ENCODE data around the gene ADGRG6.
"Not testable (repeated sequence)": the region's sequence is repeated elsewhere in the genome, so short reads cannot be mapped to it uniquely, and the experiment has no call there.

Gene ADGRG6

DNA sequence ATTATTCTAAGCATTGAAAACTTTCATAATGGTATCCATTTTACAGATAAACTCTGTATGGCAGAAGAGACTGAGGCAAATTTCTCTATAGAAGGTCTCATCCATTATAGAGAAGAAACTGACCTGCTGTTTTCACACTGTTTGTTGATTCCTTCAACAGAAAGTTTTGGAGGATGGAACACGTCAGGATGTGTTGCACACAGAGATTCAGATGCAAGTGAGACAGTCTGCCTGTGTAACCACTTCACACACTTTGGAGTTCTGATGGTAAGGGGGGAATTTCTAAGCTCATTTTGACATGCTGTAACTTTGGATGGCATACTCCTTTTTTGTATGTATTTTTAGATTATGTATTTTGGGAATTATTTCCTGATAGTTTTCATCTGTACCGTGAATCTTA, 109.3 kb downstream of the ADGRG6 start:
- no peak for DNase-seq (ENCODE audit: low spot score)

DNA sequence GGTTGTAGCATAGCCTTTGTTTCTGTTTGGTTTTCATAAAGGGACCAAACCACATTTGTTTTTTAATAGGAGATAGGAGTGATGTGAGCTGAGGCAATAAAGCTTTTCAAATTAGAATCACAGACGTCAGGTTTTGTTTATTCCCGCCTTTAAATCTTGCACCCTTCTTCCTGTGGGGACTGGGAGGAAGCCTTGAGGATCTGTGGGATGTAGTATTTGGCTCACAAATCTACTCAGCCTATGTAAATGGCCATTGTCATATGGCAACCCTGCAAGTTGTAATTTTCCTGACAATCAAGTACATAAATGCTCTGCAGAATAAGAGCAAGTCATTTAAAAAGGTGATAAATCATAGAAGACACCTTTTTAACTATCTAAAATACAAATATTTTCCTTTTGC, 110.4 kb downstream of the ADGRG6 start:
- DNase-seq (ENCODE audit: low spot score) = no peak

DNA sequence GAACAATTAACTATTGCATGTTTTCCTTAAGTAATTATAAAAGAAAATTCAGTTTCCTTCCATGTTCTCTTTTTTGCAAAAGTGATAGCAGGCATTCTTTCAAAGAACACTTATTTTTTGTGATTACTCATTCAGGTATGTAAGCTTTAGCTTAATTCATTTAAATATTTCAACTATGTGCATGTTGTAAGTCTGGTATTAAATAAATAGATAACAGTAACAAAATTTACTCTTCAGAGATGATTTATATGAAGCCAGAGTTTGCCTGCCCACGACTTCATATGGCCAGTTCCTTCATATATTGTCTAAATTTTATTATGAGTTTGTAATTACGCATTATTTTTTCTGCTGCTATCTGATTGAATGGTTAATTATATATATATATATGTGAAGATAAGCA, 110.9 kb downstream of the ADGRG6 start:
- DNase-seq (ENCODE audit: low spot score) = no peak

DNA sequence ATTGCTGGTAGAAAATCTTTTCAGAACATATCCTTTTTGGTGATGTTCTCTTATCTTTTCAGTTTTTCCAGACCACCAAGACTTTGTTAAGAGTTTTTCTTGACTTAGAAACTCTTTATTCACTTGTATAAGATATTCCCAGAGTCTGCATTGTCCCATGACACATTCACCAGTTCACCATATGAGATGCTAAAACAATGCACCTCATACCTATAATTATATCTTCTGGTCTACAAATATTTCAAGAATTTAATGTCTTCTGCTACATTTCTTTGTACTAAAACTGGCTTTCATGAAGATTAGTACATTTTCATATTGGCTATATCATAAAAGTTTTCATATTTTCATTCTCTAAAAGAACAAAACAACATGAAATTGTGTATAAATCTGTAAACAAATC, 111.3 kb downstream of the ADGRG6 start:
- DNase-seq (ENCODE audit: low spot score) = no peak

DNA sequence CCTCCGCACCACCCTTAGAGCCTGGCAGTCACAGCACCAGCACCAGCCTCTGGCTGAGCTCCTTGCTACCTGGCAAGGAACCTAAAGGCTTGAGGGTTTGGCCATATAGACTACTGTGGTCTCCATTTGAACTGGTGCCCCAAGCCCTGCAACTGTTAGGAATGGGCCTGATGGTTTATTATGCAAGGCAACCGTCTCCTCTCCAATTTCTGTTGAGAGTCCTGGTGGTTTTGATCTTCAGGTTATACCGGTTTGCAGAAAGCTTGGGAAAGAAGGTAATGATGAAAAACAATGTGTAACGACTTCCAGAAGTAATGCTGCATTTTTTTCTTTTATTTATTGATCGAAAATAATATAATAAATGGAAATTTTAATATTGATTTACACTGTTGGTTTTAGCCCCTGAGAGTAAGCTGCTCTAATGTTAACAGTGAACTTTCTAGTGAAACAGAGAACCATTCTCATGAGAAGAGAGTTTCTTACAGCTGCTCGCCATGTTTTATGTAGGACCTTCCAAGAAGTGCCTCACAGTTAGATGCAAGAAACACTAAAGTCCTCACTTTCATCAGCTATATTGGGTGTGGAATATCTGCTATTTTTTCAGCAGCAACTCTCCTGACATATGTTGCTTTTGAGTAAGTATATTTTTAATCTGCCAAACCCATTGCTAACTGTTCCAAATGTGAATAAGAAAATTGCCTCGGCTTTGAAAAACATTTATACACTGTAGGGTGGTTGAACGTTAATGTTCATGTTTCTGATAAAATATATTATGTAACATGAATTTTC, 112.8 kb downstream of the ADGRG6 start:
- no peak for DNase-seq (ENCODE audit: low spot score)

DNA sequence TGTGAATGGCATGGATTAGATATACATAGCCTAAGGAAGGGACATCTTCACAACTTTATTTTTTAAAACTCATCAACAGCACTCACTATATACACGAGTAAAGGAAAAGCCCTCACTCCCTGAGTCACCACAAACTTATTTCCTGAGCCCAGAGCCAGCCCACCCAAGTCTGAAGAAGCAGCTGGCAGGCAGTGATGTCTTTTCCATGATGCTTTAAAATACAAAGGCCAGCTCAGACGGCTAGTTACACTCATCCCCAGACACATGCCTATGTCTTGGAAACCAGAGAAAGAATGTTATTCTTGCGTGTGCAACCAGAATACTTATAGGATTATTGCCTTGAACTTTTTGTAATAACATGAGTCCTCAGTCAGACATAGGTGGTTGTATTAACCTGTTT, 114.4 kb downstream of the ADGRG6 start:
- no peak for DNase-seq (ENCODE audit: low spot score)

DNA sequence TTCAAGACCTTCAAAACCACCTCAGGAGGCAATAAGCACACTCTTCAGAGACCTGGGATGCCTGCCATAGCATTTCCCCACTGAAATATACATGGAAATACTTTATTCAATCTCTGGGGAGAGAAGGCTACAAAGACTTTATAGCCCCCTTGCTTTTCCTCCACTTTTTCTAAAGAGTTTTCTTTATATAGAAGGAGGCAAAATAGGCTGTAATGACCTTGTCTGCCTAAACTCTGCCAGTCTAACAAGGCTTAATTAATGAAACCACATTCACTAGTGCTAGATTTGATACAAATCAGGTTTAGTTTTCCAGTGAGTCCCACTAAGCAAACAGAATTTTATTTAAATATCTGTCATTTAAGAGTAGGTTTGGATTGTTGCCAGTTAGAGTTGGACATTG, 114.9 kb downstream of the ADGRG6 start:
- DNase-seq (ENCODE audit: low spot score) = no peak

DNA sequence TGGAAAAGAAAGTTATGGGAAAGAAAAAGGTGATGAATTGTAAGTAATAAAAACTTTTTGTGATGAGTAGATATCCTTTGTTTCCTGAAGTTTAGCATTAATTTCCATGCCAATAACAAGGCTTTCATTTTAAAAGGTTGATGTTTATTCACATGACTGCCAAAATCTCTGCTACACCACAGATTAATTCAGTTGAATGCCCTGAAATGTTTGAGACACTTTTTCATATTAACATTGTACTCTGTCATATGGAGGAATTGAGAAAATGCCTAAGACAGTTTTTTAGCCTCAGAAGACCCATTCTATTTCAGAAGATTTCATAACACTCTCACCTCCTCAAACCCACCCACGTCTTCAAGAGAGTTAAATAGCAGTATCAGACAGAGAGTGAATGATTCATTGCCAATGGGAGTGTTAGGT, 115.5 kb downstream of the ADGRG6 start:
- DNase-seq (ENCODE audit: low spot score) = no peak

DNA sequence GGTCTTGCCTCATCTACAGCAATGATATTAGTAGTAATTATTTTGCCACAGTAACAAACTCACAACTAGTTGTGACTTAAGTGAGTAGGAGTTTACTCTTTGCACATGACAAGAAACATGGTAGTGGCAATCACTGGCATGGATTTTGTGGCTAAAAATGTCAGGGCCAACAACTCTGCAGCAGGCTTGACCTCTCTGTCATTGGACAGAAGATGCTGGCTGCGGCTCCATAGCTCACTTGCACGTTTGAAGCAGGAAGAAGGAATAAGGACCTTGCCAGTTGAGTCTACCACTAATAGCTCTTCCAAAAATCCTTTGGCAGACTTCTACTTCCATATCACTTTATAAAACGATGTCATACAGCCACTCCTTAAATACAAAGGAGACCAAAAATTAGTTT, 117.3 kb downstream of the ADGRG6 start:
- DNase-seq (ENCODE audit: low spot score) = no peak

DNA sequence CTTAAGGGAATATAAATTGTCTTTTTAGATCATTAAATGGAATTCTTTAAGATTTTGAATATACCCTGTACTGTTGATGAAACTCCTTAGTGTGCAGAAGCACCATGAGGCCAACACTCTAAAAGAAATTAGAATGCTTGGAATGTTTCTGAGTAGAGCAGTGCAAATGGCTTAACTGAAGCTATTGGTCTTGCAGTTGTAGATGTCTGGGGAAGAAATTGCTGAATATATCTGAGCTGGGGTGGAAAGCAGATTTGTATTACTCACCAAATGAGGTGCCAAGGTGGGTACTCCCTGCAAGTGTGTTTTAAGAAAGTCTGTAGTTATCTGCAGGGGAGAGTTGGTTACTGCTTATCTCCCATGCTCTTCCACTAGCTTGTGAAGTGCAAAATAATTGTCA, 119.0 kb downstream of the ADGRG6 start:
- DNase-seq (ENCODE audit: low spot score) = no peak

DNA sequence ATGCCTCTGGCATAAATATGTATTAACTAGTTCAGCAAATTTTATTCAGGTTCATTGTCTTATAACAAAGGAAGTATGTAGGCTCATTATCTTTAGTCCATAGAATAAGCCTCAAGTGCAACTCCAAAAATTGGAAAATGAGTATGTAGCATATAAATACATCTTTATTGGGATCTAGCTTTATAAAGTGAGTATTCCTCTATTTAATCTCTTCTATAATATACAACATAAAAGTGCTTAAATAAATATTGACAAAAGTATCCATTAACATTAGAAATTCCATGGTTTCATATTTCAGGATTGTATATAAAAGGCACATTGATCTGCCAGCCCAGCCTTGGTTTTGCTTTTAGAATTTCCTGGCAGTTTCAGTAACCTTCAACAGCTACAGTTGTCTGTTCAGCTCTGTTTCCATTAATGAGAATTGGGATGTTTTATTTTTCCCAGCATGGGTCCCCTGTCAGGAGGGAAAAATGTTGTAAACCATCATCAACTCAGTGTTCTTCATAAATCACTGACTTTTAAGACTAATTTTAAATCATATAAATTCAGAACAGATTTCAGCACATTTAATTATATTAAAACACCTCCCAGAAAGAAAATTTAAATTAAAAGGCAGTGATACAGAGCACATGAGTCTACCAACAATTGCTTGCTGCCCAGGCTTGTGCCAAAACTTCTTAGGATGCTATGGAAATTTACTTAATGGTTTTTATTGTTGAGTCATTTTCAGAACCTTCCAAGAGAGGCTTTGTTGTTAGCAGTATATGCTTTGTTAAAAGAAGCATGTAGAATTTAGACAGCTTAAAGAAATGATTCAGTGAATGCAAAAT, 119.7 kb downstream of the ADGRG6 start:
- no peak for DNase-seq (ENCODE audit: low spot score)

DNA sequence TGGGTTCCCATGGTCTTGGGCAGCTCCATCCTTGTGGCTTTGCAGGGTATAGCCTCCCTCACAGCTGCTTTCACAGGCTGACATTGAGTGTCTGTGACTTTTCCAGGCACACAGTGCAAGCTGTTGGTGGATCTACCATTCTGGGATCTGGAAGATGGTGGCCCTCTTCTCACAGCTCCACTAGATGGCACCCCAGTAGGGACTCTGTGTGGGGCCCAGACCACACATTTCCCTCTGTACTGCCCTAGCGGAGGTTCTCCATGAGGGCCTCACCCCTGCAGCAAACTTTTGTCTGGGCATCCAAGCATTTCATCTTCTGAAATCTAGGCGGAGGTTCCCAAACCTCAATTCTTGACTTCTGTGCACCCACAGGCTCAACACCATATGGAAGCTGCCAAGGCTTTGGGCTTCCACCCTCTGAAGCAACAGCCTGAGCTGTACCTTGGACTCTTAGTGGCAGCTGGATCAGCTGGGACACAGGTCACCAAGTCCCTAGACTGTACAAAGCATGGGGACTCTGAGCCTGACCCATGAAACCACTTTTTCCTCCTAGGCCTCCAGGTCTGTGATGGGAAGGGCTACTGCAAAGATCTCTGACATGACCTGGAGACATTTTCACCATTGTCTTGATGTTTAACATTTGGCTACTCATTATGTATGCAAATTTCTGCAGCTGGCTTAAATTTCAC, 124.8 kb downstream of the ADGRG6 start:
- DNase-seq (ENCODE audit: low spot score) = not testable (repeated sequence)

DNA sequence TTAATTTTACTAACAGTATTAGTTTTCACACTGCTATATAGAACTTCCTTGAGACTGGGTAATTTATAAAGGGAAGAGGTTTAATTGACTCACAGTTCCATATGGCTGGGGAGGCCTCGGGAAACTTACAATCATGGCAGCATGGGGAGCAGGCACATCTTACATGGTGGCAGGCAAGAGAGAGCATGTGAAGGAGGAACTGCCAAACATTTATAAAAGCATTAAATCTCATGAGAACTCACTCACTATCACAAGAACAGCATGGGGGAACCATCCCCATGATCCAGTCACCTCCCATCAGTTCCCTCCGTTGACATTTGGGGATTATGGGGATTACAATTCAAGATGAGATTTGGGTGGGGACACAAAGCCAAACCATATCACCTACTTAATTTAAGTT, 126.7 kb downstream of the ADGRG6 start:
- not testable (repeated sequence) for DNase-seq (ENCODE audit: low spot score)

DNA sequence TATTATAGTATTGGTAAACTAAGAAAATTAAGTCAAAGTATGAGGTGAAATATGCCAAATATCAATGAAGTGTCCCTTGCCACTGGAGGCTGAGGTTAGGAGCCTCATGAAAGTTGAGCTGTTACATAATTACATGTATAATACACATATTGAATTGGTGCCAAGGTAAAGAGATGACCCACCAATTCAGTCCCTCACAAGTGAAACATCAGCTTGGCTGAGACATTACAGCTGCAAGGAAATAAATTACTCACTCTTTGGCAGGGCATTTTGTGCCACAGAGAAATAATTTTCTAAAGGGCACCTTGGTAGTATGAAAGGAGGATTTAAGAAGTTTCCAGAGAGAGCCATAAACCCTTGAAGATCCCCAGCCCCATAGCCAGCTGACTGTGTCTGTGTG, 127.4 kb downstream of the ADGRG6 start:
- DNase-seq (ENCODE audit: low spot score) = no peak

DNA sequence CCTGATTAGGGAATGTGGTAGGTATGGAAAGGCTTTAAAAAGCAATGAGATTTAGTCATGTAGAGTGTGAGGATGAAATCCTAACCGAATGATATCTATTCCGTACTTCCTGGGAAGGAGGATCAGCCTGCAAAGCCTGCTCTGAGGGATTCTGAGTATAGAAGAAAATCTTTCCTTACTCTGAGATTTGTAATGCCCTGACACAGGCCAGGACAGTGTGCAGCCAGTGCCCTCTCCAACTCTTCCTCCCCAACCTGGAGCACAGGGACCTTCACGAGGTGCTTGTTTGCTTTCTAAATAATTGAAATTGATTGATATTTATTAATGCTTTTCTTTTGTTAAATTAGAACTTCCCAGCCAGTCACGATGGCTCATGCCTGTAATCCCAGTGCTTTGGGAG, 131.6 kb downstream of the ADGRG6 start:
- DNase-seq (ENCODE audit: low spot score) = no peak

DNA sequence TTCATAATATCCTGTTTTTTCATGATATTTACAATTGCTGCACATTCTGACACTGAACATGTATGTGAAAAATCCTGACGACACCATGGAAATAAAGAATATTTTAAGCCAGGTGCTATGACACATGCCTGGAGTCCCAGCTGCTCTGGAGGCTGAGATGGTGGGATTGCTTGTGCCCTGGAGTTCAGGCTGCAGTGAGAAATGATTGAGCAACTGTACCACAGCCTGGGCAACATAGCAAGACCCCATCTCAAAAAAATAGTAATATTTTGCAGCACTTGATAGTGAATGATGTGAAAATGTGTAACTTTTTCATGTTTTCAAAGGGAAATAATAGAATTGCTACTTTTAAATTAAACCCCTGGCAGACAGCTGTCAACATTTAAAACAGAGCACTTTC, 137.1 kb downstream of the ADGRG6 start:
- no peak for DNase-seq (ENCODE audit: low spot score)

DNA sequence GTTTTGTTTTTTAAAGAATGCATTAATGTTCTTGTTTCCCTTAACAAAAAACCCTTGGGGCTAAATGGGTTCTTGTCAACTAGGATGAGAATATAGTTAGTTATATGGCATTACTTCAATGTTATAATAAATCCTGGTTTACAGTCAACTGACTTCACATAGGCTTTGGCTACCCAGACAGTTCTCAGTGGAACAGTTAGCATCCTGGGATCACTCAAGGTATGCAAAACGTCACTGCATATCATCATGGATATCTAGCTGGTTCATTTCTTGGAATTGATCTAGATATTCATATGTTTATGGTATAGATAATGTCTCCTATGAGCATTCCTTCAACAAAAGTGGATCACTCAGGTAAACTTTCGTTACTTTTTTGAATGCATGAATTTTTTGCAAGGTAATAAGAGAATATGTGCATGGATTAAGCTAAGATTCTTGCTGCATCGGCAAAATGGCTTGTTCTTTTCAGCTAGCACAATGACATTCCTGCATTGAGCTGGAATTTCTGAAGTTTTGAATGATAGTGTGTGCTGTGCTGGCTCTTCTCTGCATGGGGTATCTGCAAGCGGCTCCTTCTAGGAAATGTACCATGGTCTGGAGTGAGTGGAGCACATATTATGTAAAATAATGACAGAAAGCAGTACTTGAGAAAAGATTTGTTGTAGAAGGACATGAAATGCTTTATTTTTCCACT, 138.9 kb downstream of the ADGRG6 start:
- no peak for DNase-seq (ENCODE audit: low spot score)

DNA sequence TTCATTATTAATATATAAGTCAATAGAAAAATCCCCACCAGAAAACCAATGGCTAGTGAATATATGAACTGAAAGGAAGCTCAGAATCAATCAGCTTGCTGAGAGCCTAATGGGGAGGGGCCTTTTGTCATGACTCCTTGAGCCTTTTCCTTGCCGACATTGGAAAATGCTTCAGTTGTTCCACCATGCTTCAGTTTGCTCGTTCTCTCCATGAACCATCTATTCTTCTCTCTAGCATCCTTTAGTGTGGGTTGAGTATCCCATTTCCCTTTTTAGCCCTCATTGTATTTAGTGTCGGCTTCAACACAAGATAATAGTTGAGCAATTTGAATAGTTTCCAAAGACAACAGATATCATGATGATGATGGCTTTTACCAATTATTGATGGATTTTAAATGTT, 139.9 kb downstream of the ADGRG6 start:
- DNase-seq (ENCODE audit: low spot score) = no peak

DNA sequence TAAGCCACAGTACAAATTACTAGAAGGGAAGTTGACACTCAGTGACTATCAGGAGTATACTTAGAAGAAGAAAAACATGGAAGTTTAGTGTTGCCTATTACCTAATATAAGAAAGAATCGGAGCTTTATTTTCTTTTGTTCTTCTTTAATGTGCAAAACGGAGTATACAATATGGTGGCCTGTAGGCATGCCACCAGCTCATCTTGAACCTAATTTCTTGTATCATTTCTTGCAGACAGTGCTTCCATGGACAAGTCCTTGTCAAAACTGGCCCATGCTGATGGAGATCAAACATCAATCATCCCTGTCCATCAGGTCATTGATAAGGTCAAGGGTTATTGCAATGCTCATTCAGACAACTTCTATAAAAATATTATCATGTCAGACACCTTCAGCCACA, 141.3 kb downstream of the ADGRG6 start:
- no peak for DNase-seq (ENCODE audit: low spot score)

DNA sequence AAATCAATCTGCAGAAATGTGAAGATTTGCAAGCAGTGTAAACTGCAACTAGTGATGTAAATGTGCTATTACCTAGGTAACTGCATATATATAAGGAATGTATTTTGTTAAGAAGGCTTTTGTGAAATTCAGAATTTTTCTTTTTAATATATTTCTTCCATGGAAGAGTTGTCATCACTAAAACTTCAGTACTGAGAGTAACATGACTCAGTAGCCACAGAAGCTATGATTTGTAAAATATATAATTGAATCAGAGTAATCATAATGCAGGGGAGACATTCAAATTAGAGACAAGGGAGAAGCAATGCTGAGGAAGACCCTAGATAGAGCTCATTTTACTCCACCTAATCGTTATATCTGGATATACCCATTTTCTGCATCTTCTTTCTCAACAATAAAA, 141.7 kb downstream of the ADGRG6 start:
- no peak for DNase-seq (ENCODE audit: low spot score)

DNA sequence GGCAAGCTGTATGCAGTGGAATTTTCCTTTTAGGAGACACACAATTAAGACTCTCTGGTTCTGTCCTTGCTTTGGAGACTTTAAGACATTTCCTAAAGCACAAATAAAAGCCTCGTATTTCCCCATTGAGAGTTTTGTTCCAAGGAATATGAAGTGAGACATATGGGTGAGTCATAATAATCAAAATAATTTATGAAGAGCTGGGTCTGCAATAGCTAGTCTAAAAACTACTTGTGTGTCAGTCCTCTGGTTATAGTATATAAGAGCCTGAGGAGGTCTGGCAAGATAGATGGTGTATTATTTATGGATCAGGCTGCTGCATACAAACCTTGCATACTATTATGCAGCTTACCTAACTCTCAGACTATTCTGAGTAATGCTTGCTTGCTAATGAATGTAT, 142.6 kb downstream of the ADGRG6 start:
- no peak for DNase-seq (ENCODE audit: low spot score)

DNA sequence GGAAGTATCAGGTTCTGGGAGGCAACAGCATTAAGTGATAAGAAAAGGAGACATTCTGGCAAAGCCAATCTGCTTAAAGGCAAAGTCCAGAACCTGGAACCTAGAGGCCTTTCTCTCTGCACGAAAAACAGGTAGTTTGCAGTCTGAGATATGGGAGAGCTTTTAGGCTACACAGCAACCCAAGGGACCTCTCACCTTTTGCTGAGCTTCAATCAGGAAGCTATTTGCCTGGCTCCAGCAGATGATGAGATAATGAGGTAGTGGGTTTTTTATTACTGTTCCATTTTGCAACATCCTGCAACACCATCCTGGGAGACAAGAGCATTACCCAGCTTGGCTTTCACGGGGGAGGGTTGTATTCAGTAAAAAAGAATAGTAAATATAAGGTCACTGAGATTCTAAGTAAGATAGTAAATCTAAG, 143.1 kb downstream of the ADGRG6 start:
- DNase-seq (ENCODE audit: low spot score) = no peak

All from hematopoietic multipotent progenitor cell treated with erythropoietin and hydrocortisone succinate and interleukin-3 and kit ligand, for 15 days (in vitro differentiated cells).